Measurements from ENCODE around the gene KRTAP20-4.

KRTAP20-4 gene

GRCh38 chr21:30620522-30620921, at the start of gene KRTAP20-4:
Gene KRTAP20-4 (plus strand): TSS chr21:30620627.
- Histone ChIP-seq H3K36me3 (replicated peaks; ENCODE audit: low read depth, low read length) (peaks cover 33% of the 10 kb centered on the region), H3K27ac (ENCODE audit: low read length) (peak within 1 kb of the TSS; percentile 81), H4K20me1 (ENCODE audit: insufficient read depth, low read length) (no peaks in the 10 kb centered on the region), H3K79me2 (ENCODE audit: low read length) (no peaks in the 10 kb centered on the region), H3K9ac (ENCODE audit: low read length) (peak within 1 kb of the TSS; percentile 34; the same call in 1 of the 2 replicates), H3K9me3 (ENCODE audit: insufficient read depth, low read length) (peaks cover 7% of the 10 kb centered on the region; the same call in 1 of the 2 replicates), H2AFZ (ENCODE audit: low read depth, low read length) (no peak within 1 kb of the TSS; the same call in 1 of the 2 replicates), H3K4me2 (ENCODE audit: low read length) (peak within 1 kb of the TSS; percentile 22; the same call in 1 of the 2 replicates), H3K4me3 (ENCODE audit: low read length) (no peak within 1 kb of the TSS), H3K27me3 (ENCODE audit: low read depth, low read length) (no peaks in the 10 kb centered on the region), H3K4me1 (ENCODE audit: low read length) (peaks cover 32% of the 10 kb centered on the region)
- no peak for TF ChIP-seq EZH2phosphoT487 (IDR thresholded peaks at IDR 0.05; ENCODE audit: low read depth)
- TF ChIP-seq, protein P1, sequence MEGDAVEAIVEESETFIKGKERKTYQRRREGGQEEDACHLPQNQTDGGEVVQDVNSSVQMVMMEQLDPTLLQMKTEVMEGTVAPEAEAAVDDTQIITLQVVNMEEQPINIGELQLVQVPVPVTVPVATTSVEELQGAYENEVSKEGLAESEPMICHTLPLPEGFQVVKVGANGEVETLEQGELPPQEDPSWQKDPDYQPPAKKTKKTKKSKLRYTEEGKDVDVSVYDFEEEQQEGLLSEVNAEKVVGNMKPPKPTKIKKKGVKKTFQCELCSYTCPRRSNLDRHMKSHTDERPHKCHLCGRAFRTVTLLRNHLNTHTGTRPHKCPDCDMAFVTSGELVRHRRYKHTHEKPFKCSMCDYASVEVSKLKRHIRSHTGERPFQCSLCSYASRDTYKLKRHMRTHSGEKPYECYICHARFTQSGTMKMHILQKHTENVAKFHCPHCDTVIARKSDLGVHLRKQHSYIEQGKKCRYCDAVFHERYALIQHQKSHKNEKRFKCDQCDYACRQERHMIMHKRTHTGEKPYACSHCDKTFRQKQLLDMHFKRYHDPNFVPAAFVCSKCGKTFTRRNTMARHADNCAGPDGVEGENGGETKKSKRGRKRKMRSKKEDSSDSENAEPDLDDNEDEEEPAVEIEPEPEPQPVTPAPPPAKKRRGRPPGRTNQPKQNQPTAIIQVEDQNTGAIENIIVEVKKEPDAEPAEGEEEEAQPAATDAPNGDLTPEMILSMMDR (IDR thresholded peaks at IDR 0.05; ENCODE audit: low read depth, low read length), result no peak

DNA sequence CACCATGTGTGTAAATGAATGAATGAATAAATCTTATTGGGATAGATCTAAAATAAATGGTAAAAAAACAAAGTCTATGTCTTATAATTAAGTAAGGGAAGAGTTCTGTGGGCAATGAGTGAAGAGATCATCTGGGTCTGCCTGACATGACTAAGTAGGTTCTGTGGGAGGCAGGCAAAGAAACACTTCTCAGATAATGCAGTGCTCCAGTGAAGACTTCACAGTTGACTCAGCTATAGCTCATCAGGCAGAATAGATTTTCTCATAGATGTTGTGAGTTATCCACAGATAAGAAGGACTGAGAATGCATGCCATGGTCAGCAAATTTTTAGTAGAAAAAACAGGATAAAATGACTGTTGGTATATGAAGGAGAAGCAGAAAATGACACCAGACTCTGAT, 42.7 kb upstream of the KRTAP20-4 start:
- Histone ChIP-seq H3K79me2 (ENCODE audit: low read length) (no peaks in the 10 kb centered on the region), H3K27ac (ENCODE audit: low read length) (no peak overlapping the region), H3K9ac (ENCODE audit: low read length) (no peak overlapping the region), H2AFZ (ENCODE audit: low read depth, low read length) (no peak overlapping the region), H3K4me2 (ENCODE audit: low read length) (no peak overlapping the region), H3K9me3 (ENCODE audit: insufficient read depth, low read length) (no peaks in the 10 kb centered on the region), H3K4me3 (ENCODE audit: low read length) (no peak overlapping the region), H3K27me3 (ENCODE audit: low read depth, low read length) (no peaks in the 10 kb centered on the region), H3K36me3 (replicated peaks; ENCODE audit: low read depth, low read length) (no peaks in the 10 kb centered on the region), H4K20me1 (ENCODE audit: insufficient read depth, low read length) (no peaks in the 10 kb centered on the region), H3K4me1 (ENCODE audit: low read length) (no peaks in the 10 kb centered on the region)
- TF ChIP-seq, protein P1 (IDR thresholded peaks at IDR 0.05; ENCODE audit: low read depth, low read length), result no peak
- no peak for TF ChIP-seq EZH2phosphoT487 (IDR thresholded peaks at IDR 0.05; ENCODE audit: low read depth)

DNA sequence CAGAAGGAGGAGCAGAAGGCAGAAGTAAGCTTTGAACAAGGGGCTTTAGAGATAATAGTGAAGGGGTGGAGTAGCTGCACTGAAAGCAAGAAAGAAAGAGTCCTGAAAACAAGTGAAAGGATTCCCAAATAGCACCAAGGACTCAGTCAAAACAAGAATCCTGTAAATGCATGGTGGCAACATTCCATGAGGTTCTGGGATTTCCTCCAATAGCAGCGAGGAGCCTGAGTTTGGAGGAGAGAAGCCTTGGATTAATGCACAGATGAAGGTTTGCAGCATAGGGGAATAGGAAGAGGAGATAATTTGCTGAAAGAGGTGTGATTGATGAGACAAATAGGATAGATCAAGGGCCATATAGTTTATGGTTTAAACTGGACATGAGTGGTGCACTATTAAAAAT, 41.1 kb upstream of the KRTAP20-4 start:
- no peaks in the 10 kb centered on the region for H3K36me3 ChIP-seq (replicated peaks; ENCODE audit: low read depth, low read length)
- H3K9me3 ChIP-seq (ENCODE audit: insufficient read depth, low read length), result no peaks in the 10 kb centered on the region
- H4K20me1 ChIP-seq (ENCODE audit: insufficient read depth, low read length), result no peaks in the 10 kb centered on the region
- H3K4me2 ChIP-seq (ENCODE audit: low read length), result no peak overlapping the region
- no peaks in the 10 kb centered on the region for H3K4me1 ChIP-seq (ENCODE audit: low read length)
- H3K9ac ChIP-seq (ENCODE audit: low read length), result no peak overlapping the region
- no peak overlapping the region for H3K4me3 ChIP-seq (ENCODE audit: low read length)
- H3K79me2 ChIP-seq (ENCODE audit: low read length), result no peaks in the 10 kb centered on the region
- no peaks in the 10 kb centered on the region for H3K27me3 ChIP-seq (ENCODE audit: low read depth, low read length)
- TF ChIP-seq, protein P1 (IDR thresholded peaks at IDR 0.05; ENCODE audit: low read depth, low read length), result no peak
- TF ChIP-seq EZH2phosphoT487 (IDR thresholded peaks at IDR 0.05; ENCODE audit: low read depth), result no peak
- no peak overlapping the region for H2AFZ ChIP-seq (ENCODE audit: low read depth, low read length)
- no peak overlapping the region for H3K27ac ChIP-seq (ENCODE audit: low read length)

DNA sequence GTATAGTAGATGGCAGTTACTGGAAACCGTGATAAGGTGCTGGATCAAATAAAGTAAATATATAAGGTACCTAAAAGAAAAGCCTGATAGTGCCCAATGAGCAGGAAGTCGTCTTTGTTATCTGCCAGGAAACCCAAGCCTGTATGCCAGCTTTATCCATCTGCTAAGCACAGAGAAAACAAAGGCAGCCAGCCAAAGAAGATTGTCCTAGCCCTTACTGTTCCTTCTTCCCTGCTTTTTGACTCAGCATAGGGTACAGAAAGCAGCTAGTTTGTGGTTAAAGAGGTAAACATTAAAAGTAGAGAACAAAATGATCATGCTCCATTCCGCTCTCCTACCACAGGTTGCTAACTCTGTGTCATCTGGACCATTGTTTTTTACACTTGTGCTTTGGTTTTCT, 40.3 kb upstream of the KRTAP20-4 start:
- H3K27me3 ChIP-seq (ENCODE audit: low read depth, low read length), result no peaks in the 10 kb centered on the region
- no peak overlapping the region for H3K27ac ChIP-seq (ENCODE audit: low read length)
- no peak overlapping the region for H3K4me3 ChIP-seq (ENCODE audit: low read length)
- H3K4me1 ChIP-seq (ENCODE audit: low read length), result no peaks in the 10 kb centered on the region
- no peaks in the 10 kb centered on the region for H4K20me1 ChIP-seq (ENCODE audit: insufficient read depth, low read length)
- H2AFZ ChIP-seq (ENCODE audit: low read depth, low read length), result no peak overlapping the region
- H3K4me2 ChIP-seq (ENCODE audit: low read length), result no peak overlapping the region
- no peaks in the 10 kb centered on the region for H3K36me3 ChIP-seq (replicated peaks; ENCODE audit: low read depth, low read length)
- no peaks in the 10 kb centered on the region for H3K9me3 ChIP-seq (ENCODE audit: insufficient read depth, low read length)
- no peak for TF ChIP-seq EZH2phosphoT487 (IDR thresholded peaks at IDR 0.05; ENCODE audit: low read depth)
- TF ChIP-seq, protein P1 (IDR thresholded peaks at IDR 0.05; ENCODE audit: low read depth, low read length), result no peak
- H3K9ac ChIP-seq (ENCODE audit: low read length), result no peak overlapping the region
- no peaks in the 10 kb centered on the region for H3K79me2 ChIP-seq (ENCODE audit: low read length)

All from OCI-LY3 (cell line).